ENCODE results near the gene XKR8. TPM values are rescaled to one million over a fixed set of nuclear protein-coding genes. Genes with fewer than 3 reads are reported as not detected.

Gene XKR8
- total RNA-seq, 4 donors from 2014 or later: 2.8 to 8.2 (median 5.0) TPM; not detected in 1

DNA sequence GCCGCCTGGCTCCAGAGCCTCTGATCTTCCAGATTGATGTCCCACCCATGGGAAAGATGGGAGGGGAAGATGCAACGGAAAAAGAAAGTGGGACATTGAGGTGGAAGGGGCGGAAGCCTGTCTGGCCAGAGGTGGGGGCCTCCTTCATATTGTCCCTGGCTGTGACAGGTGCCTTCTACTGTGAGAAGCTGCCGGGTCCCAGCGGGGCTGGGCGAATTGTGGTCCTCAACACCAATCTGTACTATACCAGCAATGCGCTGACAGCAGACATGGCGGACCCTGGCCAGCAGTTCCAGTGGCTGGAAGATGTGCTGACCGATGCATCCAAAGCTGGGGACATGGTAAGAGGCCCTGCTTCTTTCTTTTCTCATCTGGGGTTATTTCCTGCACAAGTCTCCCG is 5.6 kb upstream of the XKR8 start:
- Histone ChIP-seq H3K27ac (no peak overlapping the region), H3K4me1 (no peaks in the 10 kb centered on the region), H3K36me3 (no peaks in the 10 kb centered on the region), H3K4me3 (no peak overlapping the region), H3K27me3 (no peaks in the 10 kb centered on the region), H3K9me3 (no peaks in the 10 kb centered on the region)
- intact Hi-C loops (cut with DNase I; ENCODE audit: low total_unique reads): no loop called here
- no peak for TF ChIP-seq POLR2A (IDR thresholded peaks at IDR 0.05)
- TF ChIP-seq CTCF (IDR thresholded peaks at IDR 0.05): no peak
- DNase-seq: no peak

GRCh38 chr1:27955076-27955475 is 4.7 kb upstream of the XKR8 start:
- H3K27ac ChIP-seq: no peak overlapping the region
- no peak for TF ChIP-seq CTCF (IDR thresholded peaks at IDR 0.05)
- no peak for TF ChIP-seq POLR2A (IDR thresholded peaks at IDR 0.05)
- H3K9me3 ChIP-seq: no peaks in the 10 kb centered on the region
- H3K27me3 ChIP-seq: no peaks in the 10 kb centered on the region
- H3K4me1 ChIP-seq: no peaks in the 10 kb centered on the region
- no peak for DNase-seq
- no peaks in the 10 kb centered on the region for H3K36me3 ChIP-seq
- H3K4me3 ChIP-seq: no peak overlapping the region
- intact Hi-C loops (cut with DNase I; ENCODE audit: low total_unique reads): no loop called here

GRCh38 chr1:27956761-27957160 is 3.0 kb upstream of the XKR8 start:
- Histone ChIP-seq H3K27me3 (no peaks in the 10 kb centered on the region), H3K4me1 (no peaks in the 10 kb centered on the region), H3K27ac (no peak overlapping the region), H3K9me3 (no peaks in the 10 kb centered on the region), H3K36me3 (no peaks in the 10 kb centered on the region), H3K4me3 (no peak overlapping the region)
- intact Hi-C loops (cut with DNase I; ENCODE audit: low total_unique reads): no loop called here
- no peak for DNase-seq
- TF ChIP-seq POLR2A (IDR thresholded peaks at IDR 0.05) (no peak), CTCF (IDR thresholded peaks at IDR 0.05) (no peak)

DNA sequence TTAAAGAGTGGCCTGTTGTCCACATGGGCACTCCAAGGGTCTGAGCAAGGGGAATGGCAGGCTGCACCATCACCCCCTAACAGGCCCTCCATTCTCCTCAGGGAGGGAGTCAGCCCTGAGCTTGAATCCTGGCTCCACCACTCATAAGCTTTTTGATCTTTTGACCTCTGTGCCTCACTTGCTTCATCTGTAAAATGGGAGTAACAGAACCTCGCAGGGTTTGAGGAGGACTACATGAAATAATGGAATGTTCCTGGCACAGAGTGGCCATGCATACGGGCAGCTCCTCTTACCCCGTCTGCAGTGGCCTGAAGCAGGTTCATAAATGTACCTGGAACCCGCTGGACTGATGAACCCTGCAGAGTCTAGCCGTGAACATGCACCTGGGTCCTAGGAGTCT is 2.1 kb upstream of the XKR8 start:
- Histone ChIP-seq H3K27me3 (no peaks in the 10 kb centered on the region), H3K9me3 (no peaks in the 10 kb centered on the region), H3K36me3 (no peaks in the 10 kb centered on the region), H3K4me3 (no peak overlapping the region), H3K4me1 (no peaks in the 10 kb centered on the region), H3K27ac (no peak overlapping the region)
- intact Hi-C loops (cut with DNase I; ENCODE audit: low total_unique reads): no loop called here
- no peak for TF ChIP-seq POLR2A (IDR thresholded peaks at IDR 0.05)
- TF ChIP-seq CTCF (IDR thresholded peaks at IDR 0.05): no peak
- DNase-seq: no peak

DNA sequence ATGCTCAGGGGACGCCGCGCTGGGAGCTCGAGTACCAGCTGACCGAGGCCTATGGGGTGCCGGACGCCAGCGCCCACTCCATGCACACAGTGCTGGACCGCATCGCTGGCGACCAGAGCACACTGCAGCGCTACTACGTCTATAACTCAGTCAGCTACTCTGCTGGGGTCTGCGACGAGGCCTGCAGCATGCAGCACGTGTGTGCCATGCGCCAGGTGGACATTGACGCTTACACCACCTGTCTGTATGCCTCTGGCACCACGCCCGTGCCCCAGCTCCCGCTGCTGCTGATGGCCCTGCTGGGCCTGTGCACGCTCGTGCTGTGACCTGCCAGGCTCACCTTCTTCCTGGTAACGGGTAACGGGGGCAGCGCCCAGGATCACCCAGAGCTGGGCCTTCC is 1.3 kb upstream of the XKR8 start:
- intact Hi-C loops (cut with DNase I; ENCODE audit: low total_unique reads): no loop called here
- DNase-seq: peak in 1 of 2 donors; percentile 36
- TF ChIP-seq POLR2A (IDR thresholded peaks at IDR 0.05) (no peak), CTCF (IDR thresholded peaks at IDR 0.05) (no peak)

More for the DNA sequence above, 1.3 kb upstream of the XKR8 start:
- Histone ChIP-seq H3K36me3 (no peaks in the 10 kb centered on the region), H3K9me3 (no peaks in the 10 kb centered on the region), H3K27ac (no peak overlapping the region), H3K4me3 (no peak overlapping the region), H3K4me1 (no peaks in the 10 kb centered on the region), H3K27me3 (no peaks in the 10 kb centered on the region)
